ENCODE data around the gene HK2. TPM values are rescaled to one million over a fixed set of nuclear protein-coding genes. Genes with fewer than 3 reads are reported as not detected.

Gene HK2
- total RNA-seq, 1 donor from 2014 or later = 3.8 TPM

DNA sequence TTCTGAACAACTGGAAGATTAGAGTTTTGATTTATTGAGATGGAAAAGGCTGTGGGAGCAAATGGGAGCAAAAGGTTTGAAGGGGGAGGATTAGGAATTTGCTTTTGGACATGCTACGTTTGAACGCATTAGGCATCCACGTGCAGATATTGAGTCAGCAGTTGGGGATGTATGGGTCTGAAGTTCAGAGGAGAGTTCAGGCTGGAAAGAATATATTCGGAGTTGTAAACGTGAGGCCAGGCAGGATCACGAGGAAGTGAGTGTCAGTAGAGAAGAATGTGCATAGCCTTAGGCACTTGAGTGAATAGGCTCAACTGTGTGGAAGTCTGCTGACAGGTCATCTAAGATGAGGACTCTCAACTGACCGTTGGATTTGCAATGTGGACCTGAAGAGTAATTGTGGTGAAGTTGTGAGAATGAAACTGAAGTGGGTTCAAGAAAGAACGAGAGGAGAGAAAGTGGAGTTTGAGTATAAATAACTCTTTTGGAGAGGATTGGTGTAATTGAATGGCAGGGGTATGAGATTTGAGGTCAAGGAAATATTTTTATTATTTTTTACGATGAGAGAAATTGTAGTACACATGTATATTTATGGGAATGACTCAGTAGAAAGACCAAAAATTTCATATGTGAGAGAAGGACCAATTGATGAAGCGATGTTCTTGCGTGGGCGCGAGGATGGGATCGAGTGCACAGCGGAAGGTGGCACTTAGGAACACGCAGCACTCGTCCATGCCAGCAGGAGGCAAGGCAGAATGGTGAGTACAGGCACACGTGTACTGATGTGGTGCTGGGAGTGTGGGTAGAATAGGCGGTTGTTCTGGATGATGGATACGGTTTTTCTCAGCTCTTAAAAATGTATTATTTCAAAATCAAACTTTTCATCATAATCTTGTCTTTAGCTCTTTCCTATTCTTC is 84.0 kb downstream of the HK2 start:
- ATAC-seq (no peak), DNase-seq (no peak)
- intact Hi-C loops (cut with micrococcal nuclease) = no loop called here

DNA sequence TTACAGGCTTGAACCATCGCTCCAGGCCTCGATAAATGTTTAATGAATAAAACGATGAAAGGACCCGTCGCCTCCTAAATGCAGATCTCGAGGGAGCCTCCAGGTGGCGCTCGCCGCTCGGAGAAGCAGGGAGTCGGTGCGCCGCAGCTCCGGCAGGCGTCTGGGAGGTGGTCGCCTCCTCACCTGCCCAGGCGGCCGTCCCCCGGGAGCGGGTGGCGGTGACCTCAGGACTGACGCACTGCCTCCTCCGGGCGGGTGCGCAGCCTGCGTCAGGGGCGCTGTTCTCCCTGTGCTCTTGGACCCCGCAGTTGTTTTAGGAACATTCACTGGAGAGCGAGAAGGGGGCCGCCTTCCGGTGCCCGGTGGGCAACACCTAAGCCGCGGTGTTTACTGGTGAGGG is 85.9 kb downstream of the HK2 start:
- intact Hi-C loops (cut with micrococcal nuclease) = loop anchor here (5.0 kb wide), 1 partner anchor 482 kb away; no protein-coding TSS in a partner anchor
- ATAC-seq (peak; percentile 52), DNase-seq (peak; percentile 78)

DNA sequence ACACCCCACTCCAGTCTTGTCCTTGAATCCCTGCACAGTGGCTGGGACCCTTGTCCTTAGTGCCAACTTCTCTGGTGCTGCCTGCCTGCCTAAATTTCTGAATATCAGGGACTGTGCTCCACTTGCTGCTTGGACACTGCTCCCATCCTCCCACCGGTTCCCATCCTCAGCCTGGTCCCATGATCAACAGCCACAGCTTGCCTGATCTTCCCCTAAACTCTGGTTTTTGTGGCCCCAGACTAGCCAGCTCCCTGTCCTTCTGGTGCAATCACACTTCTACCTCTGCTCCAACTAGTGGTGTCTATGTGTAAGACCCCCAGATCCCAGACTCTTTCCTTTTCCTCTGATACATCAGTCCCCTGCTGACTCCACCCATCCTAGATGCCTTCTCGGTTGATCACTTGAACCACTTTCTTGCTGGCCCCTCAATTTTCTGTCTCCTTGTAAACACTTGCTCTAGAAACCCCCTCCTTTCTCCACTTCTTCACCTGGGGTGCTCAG is 87.4 kb downstream of the HK2 start:
- intact Hi-C loops (cut with micrococcal nuclease) = loop anchor here (5.0 kb wide), 1 partner anchor 481 kb away; no protein-coding TSS in a partner anchor

DNA sequence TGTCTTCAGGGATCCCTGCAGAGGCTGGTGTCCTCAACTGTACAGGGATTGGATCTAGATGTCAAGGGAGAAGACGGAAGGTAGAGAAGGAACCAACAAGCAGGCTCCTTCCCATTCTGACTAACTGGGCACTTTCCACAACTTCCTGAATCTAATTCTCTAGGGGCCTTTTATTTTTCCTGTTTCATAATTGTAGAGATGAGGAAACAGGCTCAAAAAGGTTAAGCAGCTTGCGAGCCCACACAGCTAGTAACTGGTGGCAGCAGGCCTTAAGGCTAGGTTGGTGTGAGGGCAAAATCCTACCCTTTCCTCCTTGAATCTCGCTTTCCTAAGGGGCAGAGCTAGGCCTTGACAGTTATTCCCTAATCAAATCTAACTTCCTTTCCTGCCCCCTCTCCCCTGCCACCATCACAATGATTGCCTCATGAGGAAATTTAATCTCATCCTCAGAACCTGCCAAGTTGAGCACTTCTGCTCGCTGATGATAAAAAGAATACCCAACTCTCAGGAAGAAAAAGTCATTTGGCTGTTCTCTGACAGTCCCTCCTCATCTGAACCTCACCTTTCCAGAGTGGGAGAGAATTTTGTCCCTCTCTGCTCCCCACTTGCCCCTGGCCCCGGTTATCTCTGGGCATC is 88.8 kb downstream of the HK2 start:
- intact Hi-C loops (cut with micrococcal nuclease) = loop anchor here (5.0 kb wide), 1 partner anchor 480 kb away; no protein-coding TSS in a partner anchor
- DNase-seq (no peak), ATAC-seq (no peak)

More for the DNA sequence above, 87.4 kb downstream of the HK2 start:
- ATAC-seq = no peak
- no peak for DNase-seq

DNA sequence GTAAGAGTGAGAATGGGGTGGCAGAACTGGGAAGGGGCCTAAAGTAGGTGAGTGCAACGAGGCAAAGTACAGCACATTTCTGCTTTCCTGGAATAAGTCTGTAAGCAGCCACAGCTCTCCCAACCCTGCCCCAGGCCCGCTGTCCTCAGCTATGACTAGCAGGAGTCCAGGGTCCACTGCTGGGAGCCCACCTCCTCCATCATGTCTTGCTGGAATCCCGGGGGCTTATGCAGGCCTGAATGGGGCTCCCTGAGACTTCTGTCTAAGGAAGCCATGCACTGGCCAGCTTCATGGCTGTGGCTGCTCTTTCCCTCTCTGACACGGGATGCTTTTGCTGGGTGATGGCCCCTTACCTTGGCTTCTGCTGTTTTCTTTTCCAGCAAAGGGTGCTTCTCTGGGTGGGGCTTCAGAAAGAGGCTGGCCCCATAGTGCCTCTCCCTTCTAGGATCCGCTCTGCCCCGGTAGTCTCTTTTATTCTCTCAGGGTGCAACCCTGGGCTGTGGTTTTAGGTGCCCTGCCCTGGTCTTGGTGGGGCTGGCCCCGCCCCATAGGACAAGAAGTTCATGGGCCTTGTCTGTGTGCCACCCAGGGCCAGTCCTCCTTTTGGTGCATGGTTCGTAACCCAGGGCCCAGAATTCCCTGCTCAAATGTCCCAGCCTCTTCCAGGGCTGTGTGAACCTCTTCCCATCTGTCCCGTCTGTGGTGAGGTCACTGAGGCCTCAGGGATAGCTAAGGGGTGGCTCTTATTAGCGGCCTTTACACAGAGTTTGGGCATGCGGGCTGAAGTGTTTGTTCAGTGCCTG is 90.7 kb downstream of the HK2 start:
- ATAC-seq = no peak
- DNase-seq = no peak
- intact Hi-C loops (cut with micrococcal nuclease) = loop anchor here (5.0 kb wide), 1 partner anchor 478 kb away; no protein-coding TSS in a partner anchor

DNA sequence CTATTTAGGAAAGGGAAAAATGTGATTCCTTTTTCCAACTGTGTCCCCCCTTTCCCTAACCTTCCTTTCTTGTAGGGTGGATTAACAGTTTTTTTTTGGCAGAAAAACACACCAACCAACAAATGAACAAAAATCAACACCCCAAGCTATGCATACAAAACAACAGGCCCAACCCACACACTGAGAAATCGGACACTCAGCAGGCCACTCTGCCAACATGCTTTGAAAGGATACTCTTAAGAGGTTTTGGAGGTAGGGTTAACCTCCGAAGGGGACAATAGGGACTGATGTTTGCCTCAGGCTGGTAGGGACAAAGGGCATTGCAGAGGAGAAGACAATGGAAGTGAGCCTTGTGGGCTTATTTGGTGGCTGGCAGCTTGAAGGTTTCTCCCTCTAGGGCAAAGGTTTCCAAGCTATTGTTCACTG is 91.4 kb downstream of the HK2 start:
- ATAC-seq (no peak), DNase-seq (no peak)
- intact Hi-C loops (cut with micrococcal nuclease) = no loop called here

DNA sequence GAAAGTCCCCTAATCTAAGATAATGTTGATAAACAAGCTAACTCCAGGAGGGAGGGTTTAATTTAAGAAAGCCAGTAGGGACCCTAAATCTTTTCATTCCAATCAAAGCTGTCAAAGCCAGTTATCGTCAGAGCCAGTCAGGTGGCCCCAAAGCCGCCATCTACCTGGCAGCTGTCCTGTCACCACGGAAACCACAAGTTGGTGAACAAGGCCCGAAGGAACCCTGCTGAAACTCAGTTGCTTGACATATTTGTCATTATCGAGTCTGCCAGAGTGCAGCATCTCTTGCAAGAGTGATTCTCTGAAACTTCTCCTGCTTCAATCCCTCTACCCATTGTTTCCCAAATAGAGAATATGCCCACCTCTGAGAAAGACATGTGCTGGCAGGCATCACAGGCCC is 93.7 kb downstream of the HK2 start:
- DNase-seq = no peak
- intact Hi-C loops (cut with micrococcal nuclease) = no loop called here
- no peak for ATAC-seq

DNA sequence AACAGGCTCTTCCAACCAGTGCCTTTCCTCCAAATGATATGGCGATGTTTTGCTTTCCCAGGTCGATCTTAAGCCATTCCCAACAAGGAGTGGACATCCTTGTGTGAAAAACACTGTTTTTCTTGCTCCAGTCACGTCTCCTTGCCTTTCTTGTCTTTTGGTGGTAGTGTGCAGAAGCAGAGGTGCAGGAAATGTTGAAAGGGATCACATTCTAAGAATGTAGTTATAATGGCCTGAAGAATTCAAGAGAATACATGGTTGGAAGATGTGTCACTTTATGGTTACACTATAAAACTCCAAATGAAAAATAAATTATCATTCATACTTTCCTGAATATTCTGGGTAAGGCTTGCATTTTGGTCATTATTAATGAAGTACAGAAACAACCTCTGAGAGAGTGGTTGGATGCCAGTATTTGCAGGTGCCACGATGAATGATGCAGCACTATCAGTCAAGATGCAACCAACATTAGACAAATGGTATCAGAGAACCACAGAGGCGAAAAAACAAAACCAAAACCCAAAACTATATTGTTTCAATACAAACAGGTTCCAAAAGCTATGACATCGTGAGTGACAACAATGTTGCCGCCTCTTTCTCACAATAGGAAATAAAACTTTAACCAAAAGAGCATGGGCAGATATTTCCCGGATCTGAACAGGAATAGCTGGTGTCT is 97.0 kb downstream of the HK2 start:
- DNase-seq (no peak), ATAC-seq (no peak)
- intact Hi-C loops (cut with micrococcal nuclease) = no loop called here

DNA sequence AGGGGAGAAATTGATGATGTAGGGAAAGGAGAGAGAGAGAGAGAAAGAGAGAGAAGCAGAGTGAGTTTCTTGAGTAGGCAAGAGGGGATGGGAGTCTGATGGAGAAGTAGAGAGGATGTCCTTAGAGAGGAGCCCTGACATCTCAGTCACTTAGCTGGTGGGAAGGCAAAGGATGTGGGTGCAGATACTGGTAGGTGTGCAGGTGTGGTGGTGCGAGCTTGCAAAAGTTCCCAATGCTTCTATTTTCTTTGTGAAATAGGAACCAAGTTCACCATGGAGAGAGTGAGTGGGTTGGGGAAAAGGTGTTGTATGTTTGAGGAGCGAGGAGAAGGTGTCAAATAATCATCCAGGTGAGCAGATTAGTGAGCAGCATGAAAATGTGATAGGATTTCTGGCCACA is 98.0 kb downstream of the HK2 start:
- intact Hi-C loops (cut with micrococcal nuclease) = no loop called here
- ATAC-seq = no peak
- DNase-seq = no peak

DNA sequence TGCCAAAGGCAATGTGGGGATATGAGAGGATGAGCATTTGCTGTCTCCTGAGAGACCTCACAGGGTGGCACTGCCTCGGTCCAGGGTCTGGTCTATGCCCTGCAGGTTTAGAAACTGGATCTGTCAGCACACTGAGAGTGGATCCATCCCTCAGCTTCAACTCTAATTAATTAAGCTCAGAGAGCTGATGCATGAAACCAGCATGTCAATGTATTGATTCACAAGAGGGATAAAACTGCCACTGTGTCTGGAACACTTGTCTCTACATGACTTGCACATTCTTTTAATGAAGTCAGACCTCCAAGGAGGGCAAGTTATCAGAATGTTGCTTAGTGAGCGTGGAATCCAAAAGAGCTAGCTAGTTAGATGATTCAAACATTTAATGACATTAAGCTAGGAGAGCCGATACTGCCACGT is 102.1 kb downstream of the HK2 start:
- DNase-seq (no peak), ATAC-seq (no peak)
- intact Hi-C loops (cut with micrococcal nuclease) = no loop called here

DNA sequence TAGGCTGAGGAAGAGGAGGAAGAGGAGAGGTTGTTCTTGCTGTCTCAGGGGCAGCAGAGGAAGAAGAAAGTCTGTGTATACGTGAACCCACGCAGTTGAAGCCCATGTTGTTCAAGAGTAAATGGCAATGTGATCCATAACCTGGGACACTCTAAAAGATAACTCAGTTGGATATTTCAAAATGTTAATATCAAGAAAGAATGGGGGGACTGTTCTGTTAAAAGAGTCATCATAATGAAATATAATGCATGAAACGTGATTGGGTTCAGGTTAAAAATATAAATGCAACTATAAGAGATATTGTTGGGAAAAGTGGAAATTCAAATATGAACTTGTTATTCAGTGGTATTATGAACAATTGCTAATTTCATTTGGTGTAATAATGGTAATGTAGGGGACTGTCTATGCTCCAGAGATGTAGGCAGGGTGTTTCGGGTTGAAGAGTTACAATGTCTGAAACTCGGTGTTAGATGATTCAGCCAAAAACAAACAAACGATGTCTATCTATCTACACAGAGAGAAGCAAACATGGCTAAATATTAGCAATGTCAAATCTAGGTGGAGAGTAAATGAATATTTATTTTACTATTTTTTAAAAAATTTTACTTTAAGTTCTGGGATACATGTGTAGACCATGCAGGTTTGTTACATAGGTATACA is 103.4 kb downstream of the HK2 start:
- no peak for DNase-seq
- intact Hi-C loops (cut with micrococcal nuclease) = no loop called here
- no peak for ATAC-seq

DNA sequence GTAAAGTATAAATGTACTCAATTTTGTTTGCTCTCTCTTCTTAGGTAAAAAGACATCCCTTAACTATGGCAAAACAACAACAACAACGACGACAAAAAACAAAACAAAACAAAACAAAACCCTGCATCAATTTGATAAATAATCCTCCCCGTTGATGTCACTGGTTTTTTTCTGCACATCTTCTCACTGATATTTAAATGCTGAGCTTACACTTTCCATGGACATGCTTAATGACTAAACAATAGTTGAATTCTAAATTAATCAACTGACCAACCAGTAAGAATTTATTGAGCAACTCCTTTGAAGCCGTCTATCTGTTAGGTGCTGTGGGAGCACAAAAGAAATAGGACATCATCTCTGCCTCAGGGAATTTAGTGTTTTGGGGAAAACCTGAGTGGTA is 104.3 kb downstream of the HK2 start:
- no peak for DNase-seq

DNA sequence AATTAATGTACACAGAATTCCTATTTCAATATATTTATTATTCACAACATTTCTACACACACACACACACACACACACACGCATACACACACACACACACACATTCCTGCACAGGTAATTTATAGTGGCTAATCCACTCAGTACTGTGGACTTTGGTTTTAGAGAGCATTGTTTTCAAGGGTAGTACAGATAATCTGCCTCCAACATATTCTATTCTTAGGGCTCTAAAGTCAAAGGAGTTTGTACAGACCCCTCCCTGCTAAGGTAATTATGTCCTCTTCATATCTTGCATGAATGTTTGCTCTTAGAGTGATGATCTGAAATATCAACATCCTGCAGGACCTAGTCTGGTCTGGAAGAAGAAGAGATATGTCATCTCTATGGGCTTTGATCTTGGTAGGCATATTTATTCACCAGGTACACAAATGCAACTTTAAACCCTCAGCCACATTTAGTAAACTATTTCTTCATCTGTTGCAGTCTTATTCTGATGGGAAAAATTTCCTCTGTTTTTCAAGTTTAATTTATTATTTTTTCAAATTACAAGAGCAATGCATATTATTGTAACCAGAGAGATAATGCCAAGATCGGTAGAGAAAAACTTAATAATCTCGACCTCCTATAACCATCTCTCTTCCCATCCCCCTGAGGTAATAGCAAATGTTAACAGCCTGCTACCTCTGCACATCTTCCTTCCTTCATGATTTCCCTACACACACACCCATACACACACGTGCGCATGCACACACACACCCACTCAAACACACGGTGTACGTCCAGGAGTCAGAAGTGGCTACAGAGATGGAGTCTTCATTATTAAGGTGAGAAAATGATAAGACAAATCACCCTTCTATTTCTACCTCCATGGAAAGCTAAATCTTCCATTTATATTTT is 106.2 kb downstream of the HK2 start:
- DNase-seq = no peak
- ATAC-seq = no peak
- intact Hi-C loops (cut with micrococcal nuclease) = no loop called here

More for the DNA sequence above, 104.3 kb downstream of the HK2 start:
- intact Hi-C loops (cut with micrococcal nuclease) = no loop called here
- ATAC-seq = no peak

DNA sequence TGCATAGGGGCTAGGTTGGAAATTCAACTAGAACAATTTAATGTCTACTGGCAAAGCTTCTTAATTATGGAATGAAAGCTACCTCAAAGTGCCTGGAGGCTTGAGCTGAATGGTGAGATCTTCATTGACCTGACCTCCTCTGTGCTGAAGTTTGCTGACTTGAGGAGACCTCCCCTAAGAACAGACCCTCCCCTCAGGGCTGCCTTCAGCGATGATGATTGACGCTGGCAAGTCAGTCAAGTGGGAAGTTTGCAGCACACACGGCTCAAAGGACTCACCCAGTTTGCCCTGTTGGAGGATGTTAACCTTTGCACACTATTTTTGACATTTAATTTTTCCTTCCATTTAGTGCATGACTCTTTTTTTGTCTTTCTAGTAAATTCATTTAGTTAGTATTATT is 107.4 kb downstream of the HK2 start:
- DNase-seq = no peak
- no peak for ATAC-seq
- intact Hi-C loops (cut with micrococcal nuclease) = no loop called here

DNA sequence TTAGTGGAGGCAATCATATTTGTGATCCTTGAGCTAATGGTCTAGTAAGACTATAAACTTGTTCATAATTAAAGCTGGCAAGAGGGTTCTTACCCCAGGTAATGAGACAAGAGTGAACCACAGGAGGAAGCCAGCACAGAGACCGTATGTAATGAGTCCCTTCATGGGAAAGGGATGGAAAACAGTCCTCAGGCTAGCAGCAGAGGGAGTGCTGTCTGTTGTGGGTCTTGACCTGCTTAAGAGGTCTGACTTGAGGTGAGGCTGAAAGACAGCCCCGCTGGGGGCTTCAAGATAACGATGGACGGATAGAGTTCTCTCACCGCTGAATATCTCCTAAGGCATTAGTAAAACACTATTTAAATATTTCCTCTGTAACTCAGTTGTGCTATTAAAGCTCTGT is 108.3 kb downstream of the HK2 start:
- no peak for DNase-seq
- no peak for ATAC-seq
- intact Hi-C loops (cut with micrococcal nuclease) = no loop called here
